ENCODE data around the gene GPRC5C. TPM values are rescaled to one million over a fixed set of nuclear protein-coding genes. Genes with fewer than 3 reads are reported as not detected.

GPRC5C gene, protein sequence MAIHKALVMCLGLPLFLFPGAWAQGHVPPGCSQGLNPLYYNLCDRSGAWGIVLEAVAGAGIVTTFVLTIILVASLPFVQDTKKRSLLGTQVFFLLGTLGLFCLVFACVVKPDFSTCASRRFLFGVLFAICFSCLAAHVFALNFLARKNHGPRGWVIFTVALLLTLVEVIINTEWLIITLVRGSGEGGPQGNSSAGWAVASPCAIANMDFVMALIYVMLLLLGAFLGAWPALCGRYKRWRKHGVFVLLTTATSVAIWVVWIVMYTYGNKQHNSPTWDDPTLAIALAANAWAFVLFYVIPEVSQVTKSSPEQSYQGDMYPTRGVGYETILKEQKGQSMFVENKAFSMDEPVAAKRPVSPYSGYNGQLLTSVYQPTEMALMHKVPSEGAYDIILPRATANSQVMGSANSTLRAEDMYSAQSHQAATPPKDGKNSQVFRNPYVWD
- polyA plus RNA-seq (ENCODE audit: insufficient read length in 4 of 4), result 100 to 1,000 TPM; 116 to 145 (median 126) TPM

DNA sequence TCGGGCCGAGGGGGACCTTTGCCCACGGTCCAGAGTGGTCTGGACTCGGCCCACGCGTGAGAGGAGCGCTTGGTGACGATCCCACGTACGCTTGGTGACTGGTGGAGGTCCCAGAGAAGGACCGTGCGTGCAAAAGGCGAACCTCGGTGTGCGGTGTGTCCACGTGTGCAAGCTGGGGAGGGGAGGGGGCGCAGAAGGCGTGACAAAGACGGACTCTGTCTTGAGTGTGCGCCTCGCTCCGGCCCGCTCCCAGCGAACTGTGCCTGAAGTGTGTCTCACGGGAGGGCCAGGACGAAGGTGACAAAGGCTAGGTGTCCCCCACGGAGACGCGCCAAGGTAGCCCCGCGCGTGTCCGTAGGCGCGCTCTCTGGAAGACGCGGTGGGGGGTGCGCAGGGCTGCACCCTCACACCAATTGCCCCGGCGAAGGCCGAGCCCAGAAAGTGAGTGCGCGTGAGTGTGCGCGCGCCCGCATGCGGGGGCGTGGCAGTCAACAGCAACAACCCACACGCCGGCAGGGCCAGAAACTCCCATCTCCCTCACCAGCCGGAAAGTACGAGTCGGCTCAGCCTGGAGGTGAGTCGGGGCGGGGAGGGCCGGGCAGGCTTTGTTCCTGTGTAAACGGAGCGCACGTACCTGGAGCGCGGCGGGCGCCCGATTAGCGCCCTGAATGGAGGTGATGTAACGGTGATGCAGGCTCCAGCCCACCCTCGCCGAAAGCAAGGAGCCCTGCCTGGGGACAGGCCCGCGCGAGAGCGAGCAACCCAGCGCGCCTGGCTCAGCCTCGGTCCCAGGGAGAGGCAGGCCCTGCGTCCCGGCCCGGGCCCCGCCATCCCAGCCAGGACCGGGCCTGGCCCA, at the start of gene GPRC5C:
GPRC5C (plus strand) TSS at position 521 of the 856 bp plus-strand sequence. CDS start 7,689 bp downstream, outside the sequence.
- DNase-seq (ENCODE audit: low read depth in 4 of 4, low spot score in 3 of 4), result peak in 2 of 4 donors; percentile 76 to 80

DNA sequence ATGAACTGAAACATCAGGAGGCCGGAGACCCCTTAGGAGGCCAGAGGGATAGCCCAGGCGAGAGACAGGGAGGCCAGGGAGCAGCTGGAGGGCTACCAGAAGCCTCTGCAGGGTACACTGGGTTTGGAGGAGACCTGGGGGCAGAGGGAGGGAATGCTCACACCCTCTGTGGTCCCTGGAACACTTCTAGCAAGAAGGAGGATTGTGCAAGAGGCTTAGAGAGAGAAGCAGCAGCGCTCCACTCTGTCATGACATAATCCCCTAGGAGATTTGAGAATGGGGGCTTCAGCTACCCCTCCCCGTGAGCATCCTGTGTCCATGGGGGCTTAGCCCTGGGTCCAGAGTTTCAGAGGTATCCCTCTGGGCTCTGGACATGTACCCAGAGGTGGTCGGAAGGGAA, 48.7 kb upstream of the GPRC5C start:
- no peak for DNase-seq (ENCODE audit: low read depth in 4 of 4, low spot score in 3 of 4)

DNA sequence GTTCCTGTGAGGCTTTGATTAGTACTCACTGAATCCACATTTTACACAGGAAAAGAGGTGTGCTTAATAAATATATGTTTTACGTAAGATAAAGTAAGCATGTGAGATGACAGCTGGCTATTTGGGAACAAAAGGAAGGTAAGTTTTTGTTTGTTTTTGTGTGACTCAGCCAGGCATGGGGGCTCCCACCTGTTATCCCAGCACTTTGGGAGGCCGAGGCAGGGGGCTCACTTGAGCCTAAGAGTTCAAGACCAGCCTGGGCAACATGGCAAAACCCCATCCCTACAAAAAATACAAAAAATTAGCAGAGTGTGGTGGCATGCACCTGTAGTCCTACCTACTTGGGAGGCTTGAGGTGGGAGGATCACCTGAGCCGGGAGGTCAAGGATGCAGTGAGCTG, 46.7 kb upstream of the GPRC5C start:
- no peak for DNase-seq (ENCODE audit: low read depth in 4 of 4, low spot score in 3 of 4)

DNA sequence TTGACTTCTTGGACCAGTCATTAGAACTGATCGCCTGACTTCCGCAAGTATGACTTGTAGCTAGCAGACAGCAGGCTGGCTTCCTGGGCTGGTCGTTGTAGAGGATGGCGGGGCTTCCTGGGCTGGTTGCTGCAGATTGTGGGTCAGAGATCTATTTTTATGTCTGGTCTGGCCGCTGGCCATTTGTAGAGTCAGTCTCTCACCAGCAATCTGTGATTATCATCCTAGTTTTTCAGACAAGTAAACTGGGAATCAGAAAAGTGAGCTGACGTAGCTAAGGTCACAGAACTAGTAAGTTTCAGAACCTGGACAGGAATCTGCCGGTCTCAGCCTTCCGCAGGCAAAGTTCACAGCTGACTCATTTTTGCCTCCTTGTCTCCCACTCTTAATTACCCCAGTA, 45.5 kb upstream of the GPRC5C start:
- DNase-seq (ENCODE audit: low read depth in 4 of 4, low spot score in 3 of 4), result no peak

DNA sequence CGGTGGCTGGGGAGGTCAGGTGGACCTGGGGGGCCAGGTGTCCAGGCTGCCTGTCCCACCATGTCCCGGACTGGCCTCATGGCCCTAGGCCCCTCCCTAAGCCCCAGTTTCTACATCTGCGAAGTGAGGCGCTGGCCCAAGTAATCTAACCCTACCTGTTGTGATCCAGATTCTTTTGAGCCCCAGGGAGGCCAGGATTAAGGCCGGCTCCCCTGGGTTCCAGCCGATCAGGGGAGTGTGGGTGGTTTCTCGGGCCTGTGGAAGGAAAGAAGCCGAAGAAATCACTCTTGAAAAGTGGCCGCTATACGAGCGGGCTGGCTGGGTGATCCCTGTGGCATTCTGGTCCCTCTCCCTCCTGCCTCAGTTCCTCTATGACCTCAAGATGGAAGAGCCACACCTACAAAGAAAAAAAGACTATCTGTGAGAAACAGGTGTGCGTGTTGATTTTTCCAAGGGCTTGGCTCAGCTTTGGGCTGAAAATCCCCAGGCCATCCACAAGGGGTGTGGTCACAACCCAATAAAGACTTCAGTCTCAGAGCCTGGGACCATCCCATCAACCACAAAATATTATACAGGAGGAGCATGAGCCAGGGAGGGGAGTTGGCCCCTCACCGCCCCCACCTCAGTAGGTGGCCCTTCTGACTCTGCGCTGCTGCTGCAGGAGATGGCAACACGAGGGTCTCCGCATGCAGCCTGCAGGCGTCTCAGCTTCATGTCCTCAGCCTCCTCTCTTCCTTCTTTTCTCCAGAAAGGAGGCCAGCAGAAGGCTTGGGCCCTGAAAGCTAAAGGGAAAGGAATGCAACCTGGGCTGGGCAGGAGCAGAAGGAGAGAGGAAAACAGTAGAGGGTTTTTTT, 44.3 kb upstream of the GPRC5C start:
- DNase-seq (ENCODE audit: low read depth in 4 of 4, low spot score in 3 of 4), result no peak

DNA sequence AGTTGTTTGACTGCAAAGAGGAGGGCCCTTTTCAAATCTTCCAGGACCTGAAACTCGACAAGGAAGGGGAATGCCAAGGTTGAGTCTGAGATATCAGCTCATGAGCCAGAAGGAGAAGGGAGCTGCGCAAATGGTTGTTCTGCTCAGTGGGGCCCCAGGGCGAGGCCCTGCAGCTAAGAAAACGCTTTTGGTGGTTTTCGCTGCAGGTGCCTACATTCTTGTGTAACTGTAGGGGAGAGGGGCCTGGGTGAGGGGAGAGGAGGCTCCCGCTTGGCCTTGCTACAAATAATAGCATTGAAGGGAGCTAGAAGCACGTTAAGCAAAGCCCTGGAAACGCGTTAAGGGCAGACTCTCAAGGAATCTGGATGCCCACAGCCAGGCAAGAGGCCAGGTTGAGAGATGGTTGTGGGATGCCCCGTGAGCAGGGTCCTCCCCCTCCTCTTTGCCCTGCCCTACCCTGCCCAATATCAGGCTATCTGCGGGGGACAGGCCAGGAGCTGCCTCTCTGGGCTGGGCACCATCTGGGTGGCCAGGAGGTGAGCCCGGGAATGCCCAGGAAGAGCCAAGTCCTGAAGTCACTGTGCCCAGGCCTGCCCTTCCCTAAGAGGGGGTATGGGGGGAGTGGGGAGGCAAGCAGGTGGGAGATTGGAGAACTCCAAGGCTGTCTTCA, 42.7 kb upstream of the GPRC5C start:
- DNase-seq (ENCODE audit: low read depth in 4 of 4, low spot score in 3 of 4), result no peak

DNA sequence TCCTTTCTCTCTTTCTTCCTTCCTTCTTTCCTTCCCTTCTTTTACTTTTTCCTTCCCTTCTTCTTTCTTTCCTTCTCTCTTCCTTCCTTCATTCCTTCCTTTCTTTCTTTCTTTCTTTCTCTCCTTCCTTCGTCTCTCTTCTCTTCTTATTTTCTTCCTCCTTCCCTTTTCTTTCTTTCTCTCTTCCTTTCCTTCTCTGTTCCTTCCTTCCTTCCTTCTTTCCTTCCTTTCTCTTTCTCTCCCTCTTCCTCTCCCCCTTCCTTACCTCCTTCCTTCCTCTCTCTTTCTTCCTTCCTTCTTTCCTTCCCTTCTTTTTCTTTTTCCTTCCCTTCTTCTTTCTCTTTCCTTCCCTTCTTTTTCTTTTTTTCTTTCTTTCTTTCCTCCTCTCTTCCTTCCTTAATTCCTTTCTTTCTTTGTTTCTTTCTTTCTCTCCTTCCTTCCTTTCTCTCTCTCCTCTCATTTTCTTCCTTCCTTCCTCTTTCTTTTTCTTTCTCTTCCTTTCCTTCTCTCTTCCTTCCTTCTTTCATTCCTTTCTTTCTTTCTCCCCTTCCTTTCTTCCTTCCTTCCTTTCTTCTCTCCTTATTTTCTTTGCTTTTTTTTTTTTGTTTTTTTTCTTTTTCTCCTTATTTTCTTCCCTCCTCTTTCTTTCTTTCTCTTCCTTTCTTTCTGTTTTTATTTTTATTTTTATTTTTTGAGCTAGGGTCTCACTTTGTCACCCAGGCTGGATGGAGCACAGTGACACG, 41.8 kb upstream of the GPRC5C start:
- DNase-seq (ENCODE audit: low read depth in 4 of 4, low spot score in 3 of 4), result no peak

DNA sequence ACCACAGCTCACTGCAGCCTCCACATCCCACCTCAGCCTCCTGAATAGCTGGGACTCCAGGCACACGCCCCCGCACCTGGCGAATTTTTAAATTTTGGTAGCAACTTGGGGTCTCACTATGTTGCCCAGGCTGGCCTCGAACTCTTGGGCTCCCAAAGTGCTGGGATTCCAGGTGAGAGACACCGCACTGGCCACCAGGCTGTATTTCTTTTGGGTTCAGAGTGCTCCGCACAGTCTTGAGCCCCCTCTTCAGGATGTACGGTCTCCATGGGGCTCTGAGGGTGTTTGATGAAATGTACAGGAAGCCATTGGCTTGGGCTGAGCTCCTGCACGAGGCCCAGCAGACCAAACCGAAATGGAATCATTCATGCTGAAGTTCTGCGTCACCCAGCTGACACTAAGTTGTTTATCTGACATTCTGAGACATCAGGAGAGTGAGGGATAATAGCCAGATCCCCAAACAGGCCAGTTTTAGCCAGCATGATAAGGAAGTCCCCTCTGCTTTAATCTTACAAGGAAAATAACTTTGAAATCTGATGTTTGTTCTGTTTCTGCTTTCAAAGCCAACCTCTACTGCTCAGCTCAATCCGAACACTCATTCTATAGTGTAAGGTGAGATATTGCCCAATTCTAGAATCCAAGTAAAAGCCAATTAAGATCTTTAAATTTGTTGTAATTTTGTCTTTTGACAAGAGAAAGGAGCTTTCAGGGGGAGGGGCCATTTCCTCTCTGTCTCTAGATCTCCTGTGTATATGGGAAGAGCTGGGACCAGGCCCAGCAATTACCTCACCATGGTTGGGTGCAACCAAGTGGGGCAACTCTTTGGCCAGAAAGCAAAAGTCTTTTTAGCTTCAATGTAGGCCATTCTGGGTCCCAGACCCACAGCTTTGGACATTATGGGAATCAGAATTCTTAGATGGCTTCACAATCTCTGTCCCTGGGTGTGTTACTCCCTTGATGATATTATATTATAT, 40.9 kb upstream of the GPRC5C start:
- DNase-seq (ENCODE audit: low read depth in 4 of 4, low spot score in 3 of 4), result no peak

DNA sequence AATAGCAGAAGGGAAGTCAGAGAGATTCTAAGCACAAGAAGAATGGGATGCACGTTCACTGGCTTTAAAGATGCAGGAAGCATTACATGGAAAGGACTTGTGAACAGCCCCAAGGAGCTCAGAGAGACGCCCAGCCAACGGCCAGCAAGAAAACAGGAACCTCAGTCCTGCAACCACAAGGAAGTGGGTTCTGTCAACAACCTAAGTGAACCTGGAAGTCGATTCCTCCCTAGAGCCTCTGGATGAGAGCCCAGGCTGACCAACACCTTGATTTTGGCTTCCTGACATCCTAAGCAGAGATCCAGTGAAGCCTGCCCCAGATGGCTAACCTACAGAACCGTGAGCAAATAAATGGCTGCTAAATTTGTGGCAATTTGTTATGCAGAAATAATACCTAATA, 40.1 kb upstream of the GPRC5C start:
- no peak for DNase-seq (ENCODE audit: low read depth in 4 of 4, low spot score in 3 of 4)

DNA sequence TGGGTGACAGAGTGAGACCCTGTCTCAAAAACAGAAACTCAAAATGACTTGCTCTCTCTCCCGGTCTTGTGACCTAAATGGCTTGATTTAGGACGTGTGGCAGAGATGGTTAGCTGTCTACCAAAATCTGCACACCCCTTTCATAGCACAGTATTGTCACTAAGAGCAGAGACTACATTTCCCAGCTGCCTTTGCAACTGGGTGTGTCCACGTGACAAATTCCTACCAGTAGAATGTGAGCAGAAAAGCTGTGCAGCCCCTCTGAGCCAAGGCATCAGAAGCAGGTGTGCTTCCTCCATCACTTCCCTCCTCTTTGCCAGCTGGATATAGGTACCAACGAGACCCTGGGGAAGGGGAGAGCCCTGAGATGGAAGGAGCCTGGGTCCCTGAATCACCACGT, 39.0 kb upstream of the GPRC5C start:
- no peak for DNase-seq (ENCODE audit: low read depth in 4 of 4, low spot score in 3 of 4)

DNA sequence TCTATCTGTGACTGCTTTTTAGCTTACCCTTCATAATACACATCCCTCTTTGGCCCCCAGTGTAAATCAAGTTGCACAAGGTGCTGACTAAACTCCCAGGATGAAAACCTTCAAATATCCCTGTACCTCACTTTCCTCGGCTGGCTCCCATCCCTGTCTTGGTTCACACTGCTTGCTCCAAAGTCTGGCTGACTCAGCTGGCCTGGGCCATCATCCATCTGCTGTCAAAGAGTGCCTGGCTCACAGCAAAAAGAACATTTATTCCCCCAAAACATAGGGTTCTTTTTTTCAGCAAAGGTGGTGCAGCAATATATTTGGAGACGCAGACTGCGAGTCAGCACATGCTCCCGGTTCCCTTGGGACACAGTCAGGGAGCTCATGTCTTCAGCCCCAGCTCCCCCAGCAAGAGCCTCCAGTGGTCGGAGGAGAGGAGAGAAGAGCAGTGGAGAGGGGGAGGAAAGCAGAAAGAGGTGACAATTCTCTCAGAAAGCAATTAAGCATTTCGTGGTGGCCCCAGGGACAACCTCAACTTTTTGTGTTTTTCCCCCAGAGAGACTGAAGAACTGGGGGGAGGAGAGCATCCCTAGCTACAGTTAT, 38.4 kb upstream of the GPRC5C start:
- no peak for DNase-seq (ENCODE audit: low read depth in 4 of 4, low spot score in 3 of 4)

DNA sequence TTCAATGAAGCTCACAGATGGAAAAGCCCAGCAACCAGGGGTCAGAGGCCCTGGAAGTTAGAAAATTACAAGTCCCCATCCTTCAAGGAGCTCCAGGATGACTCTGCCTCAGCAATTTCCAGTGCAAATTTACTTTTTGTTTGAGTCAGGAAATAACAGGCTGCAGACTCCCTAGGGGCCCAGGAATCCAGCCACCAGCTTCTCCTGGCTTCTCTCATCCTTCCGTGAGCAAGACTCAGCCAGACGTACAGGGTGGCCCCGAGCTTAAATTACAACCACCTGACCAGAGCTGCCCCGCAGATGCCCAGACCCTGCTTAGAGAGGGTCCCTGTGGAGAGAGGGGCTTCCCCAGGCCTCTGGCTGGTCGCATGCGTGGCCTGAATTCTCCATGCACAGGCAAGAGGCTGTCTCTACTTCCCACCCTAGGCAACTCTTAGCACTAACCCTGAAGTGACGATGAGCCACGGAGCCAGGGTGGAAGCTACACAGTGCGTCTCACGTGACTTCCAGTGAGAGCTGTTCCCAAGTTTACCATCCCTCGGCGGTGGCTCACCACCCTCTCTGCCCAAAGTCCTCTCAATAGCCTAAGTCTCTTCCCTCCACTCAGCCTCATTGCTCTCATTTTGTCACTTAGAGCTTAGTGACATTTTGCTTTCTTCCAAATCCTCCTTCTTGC, 37.5 kb upstream of the GPRC5C start:
- no peak for DNase-seq (ENCODE audit: low read depth in 4 of 4, low spot score in 3 of 4)

DNA sequence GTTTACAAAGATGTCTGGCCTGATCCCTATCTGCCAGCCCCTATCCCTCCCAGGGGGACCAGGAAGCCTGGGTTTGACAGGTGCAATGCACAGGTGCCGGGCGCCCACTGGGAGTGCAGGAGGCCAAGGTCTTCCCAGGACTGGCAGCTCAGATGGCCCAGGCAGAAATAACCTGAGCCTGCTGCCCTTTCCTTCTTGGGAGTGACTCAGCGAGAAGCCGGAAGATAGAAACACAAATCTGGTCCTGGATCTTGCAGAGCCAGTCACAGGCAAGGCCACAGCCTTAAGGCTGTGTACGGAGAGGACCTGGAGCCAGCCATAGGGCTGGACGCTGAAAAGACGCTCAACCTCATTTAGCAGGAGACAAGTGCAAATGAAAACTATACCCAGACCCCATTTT, 36.9 kb upstream of the GPRC5C start:
- no peak for DNase-seq (ENCODE audit: low read depth in 4 of 4, low spot score in 3 of 4)

DNA sequence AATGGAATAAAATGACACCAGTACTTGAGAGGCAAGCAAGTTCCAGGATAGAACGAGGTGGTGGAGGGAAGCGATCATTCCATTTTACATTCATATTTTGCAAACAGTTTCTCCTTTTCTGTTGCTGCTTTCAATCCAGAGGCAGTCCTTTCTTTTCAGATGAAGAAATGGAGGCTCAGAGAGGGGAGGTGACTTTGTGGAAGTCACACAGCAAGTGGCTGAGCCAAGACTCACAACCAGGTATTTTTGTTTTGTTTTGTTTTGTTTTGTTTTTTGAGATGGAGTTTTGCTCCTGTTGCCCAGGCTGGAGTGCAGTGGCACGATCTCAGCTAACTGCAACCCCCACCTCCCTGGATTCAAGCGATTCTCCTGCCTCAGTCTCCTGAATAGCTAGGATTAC, 35.3 kb upstream of the GPRC5C start:
- no peak for DNase-seq (ENCODE audit: low read depth in 4 of 4, low spot score in 3 of 4)

DNA sequence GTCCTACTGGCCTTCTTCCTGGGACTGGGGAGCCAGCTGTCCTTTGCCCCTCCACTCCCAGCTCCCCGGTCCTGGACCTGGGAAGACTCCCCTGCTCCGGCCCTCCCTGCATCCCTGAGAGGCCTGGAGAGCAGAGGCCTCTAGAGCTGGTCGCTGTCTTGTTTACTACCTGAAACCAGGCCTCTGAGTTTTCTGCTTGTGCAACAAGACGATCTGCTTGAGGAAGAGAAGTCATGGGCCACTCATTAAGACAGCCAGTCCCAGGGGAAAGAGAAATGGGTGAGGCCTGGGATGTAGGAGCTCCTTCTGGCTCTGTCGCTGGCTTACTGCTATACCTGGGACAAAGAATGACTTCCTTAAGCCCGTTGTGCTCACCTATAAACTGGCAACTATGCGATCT, 29.8 kb upstream of the GPRC5C start:
- DNase-seq (ENCODE audit: low read depth in 4 of 4, low spot score in 3 of 4), result no peak

DNA sequence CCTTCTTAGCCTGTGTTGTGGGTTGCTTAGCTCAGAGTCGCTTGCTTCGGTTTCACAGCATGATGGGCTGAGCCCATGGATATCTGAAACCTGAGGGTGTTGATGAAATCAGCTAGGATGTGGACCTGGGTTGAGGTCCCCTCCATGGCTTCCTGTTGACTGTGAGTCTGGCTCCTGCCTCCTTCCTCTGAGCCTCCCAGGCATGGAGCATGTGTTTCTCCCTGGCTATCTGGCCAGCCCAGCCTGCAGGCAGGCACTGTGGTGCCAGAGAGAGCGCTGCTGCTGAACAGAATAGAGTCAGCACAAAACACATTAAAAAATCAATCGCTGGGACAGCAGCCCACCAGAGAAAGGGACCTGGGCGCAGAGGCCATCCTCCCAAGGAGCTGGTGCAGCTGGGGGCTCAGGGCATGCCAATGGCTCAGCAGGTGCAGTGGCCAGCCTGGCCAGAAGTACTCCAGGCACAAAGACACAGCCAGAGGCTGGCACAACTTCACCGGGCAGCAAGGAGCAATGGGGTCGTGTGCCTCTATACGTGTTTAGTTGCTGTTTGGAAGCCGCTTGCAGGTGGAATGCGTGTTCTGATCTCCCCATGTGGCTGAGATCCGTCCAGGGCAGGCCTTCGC, 28.3 kb upstream of the GPRC5C start:
- DNase-seq (ENCODE audit: low read depth in 4 of 4, low spot score in 3 of 4), result no peak

DNA sequence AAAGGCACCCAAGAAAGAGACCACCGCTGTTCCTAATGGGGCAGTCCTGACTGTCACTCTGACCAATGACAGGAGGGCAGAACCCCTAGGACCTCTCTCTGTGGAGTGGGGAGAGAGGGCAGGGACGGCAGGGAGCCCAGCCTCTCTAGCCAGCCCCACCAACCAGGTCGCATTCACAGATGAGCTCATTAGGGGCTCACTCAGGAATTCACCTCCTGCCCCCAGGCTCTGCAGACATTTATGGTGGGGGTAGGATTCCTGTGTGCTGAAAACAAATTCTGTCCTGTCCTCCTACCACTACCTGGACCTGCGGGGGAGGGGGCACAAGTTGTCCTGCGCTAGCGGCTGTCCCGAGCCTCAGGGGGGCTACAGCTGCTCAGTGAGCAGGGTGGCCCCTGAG, 27.7 kb upstream of the GPRC5C start:
- DNase-seq (ENCODE audit: low read depth in 4 of 4, low spot score in 3 of 4), result no peak

All from right renal pelvis (tissue), 4 donors.